HG03139 (cell line): ENCODE data around the gene NFYC.

Experiments used
- ATAC-seq: cut with Tn5 transposase; IDR thresholded peaks from one replicate; pipeline ENCODE4 v1.9.1; 2021; ENCODE audit not compliant: unreplicated experiment

The NFYC gene

DNA sequence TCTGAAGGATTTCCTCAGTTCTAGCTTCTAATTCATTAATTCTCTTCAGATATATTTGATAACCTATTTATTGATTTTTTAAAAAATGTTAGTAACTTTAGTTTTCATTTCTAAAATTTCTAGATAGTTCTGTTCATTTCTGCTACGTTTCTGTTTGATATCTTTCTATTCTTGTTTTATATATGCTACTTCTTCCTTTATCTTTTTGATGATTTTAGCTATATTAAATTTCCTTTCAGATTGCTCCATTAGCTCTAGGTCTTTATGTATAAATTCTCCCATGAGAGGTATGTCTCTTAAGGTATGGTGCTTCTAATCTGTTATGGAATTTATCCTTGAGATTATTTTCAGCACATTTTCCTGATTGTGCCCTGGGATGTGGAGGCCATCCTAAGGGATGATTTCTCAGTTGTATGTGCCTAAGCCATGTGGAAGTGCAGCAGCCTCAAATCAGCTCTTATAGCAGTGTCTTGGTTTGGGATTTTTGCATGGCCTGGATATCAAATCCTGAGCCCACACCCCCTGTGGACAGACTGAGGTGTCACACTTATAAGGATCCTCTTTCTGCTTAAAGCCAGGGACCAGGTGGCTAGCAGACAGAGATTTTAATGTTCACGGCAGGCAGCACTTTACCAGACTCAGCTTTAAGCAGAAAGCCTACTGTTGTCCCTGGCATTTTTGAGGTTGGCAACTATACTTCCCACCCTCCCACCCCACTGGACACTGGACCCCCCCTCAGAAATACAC lies 85.9 kb downstream of the NFYC start:
- ATAC-seq: no peak

- ATAC-seq: no peak
These were observed 89.4 kb downstream of the NFYC start for GRCh38 chr1:40780678-40781607.

DNA sequence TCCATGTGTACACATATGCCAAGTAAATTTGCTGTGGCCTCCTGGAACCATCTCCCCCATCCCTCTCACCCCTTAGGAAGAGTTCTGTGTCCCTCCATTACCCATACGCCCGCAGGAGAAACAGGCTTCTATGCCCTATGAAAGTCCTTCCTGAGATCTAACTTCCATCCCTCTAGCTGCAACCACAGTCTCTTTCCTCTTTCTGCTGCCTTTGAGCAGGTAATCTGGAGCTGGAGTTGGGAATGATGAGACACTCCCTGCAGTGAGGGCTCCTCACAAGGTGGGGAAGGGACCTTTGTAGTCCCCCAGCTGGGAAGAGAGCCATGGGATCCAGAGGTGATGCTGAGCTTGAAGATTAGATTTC lies 90.1 kb downstream of the NFYC start:
- no peak for ATAC-seq

GRCh38 chr1:40782371-40782956 lies 91.0 kb downstream of the NFYC start:
- no peak for ATAC-seq

- ATAC-seq: no peak
These were observed 91.7 kb downstream of the NFYC start, which contains the start of gene KCNQ4 for GRCh38 chr1:40783001-40783905. Gene KCNQ4, plus strand, starts transcription at chr1:40783787. Its CDS starts 307 bp downstream, at chr1:40784094.

DNA sequence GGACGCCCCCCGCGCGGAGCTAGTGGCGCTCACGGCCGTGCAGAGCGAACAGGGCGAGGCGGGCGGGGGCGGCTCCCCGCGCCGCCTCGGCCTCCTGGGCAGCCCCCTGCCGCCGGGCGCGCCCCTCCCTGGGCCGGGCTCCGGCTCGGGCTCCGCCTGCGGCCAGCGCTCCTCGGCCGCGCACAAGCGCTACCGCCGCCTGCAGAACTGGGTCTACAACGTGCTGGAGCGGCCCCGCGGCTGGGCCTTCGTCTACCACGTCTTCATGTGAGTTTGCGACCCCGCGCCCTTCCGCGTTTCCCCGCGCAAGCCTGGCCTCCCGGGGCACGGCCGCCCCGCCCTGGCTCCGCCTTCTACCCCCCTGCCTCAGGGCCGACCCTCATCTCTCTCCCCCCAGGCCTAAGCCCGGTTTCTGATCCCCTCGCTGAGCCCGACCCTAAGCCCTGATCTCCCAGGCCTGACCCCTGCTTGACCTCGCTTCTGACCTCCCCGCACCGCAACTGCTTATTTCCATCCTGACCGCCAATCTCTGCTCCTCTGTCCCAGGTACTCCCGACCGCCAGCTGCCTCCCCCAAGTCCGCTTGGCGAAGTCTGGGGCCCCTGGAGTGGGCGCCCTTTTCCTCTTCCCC lies 92.8 kb downstream of the NFYC start:
- ATAC-seq: no peak

DNA sequence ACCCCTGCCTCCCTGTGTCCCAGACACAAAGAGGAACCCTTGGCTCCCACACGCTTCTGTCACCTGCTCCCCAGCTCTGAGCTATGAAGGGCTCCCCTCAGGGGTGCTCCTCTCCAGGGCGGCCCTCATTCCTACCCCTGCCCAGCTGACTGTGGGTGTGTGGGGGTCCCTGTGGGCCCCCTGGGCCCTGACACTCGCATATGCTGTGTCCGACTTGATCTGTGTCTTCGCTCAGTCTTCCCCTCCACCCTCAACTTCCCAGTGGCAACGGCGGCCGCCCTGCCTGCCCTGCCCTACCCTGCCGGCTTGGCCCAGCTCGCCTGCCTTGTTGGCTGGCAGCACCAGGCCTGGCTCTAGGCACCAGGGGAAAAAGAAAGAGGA lies 93.3 kb downstream of the NFYC start:
- no peak for ATAC-seq

DNA sequence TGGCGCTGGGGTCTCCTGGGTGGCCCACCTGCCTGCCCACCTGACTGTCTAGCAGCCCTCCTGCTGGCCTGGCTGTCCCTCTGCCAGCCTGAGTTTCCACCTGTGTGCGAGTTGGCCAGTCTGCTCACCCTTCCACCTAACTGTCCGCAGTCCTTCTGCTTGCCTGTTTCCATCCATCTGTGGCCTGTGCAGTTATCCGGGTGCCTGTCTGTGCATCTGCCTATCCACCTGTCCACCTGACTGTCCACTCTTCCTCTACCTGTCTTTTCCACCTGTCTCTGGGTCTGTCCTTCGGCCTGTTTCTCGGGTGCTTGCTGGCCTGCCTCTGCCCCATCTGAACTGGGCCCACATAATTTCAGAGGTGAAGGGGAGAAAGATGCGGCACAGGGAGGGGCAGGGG lies 93.9 kb downstream of the NFYC start:
- no peak for ATAC-seq

- no peak for ATAC-seq
These were observed 94.9 kb downstream of the NFYC start for GRCh38 chr1:40786171-40786994.

GRCh38 chr1:40786995-40787705 lies 95.6 kb downstream of the NFYC start:
- no peak for ATAC-seq

GRCh38 chr1:40787737-40788560 lies 96.4 kb downstream of the NFYC start:
- ATAC-seq: no peak

DNA sequence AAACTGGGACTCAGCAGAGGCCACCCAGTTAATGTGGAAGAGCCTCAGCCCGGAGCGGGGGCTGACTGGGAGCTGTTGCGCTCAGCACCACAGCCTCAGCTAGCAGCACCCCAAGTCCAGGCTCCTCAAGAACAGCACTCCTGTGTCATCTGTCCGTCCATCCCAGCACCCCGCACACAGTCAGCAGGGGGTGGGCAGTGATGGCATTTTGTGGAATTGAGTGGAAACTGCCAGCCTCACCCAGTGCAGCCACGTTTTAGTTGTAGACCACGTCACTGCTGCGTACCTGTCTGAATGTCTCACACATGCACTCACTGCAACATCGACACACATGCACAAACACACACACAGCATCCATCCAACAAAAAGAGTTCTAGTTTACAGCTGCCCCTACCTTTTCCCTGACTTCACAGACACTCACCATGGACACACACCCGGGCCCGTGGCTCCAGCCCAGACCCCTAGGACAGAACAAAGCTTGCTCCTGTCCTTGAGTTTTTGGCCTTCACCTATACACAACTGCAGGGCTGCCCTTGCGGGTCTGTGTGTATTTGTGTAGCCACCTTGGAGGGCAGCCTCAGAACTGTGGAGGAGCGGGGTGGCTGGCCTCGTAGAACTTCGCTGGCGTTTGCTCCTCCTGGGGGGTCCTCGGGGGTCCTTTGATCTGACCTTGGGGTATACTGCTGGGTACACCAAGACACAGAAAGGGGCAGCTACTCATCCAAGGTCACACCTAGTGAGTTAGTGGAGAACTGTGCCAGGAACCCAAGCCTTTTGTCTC lies 97.2 kb downstream of the NFYC start:
- no peak for ATAC-seq

GRCh38 chr1:40789342-40789598 lies 97.8 kb downstream of the NFYC start:
- no peak for ATAC-seq

GRCh38 chr1:40789661-40790430 lies 98.3 kb downstream of the NFYC start:
- no peak for ATAC-seq

GRCh38 chr1:40792036-40792435 lies 100.5 kb downstream of the NFYC start:
- no peak for ATAC-seq

DNA sequence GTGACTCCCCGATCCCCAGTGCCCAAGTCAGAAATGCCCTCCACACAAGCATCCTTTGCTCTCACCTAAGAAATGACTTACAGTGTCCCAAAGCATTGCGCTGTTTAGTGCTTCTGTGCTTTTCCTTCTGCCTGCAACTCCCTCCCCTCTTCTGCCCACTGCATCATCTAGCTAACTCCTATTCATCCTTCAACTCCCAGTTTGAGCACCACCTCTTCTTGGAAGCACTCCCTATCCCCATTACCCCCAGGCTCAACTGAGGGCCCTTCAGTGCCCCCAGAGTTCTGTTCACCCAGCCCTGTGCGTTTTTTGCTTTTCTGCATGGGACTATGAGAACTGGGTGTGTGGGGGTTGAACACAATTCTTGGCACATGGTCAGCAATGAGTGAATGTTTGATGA lies 102.1 kb downstream of the NFYC start:
- no peak for ATAC-seq

GRCh38 chr1:40794048-40794447 lies 102.5 kb downstream of the NFYC start:
- ATAC-seq: no peak
